ENCODE measurements around the gene CDH23. TPM values are rescaled to one million over a fixed set of nuclear protein-coding genes. Genes with fewer than 3 reads are reported as not detected.

Gene CDH23
- total RNA-seq, 1 experiment from 2014 or later = 7.8 TPM

DNA sequence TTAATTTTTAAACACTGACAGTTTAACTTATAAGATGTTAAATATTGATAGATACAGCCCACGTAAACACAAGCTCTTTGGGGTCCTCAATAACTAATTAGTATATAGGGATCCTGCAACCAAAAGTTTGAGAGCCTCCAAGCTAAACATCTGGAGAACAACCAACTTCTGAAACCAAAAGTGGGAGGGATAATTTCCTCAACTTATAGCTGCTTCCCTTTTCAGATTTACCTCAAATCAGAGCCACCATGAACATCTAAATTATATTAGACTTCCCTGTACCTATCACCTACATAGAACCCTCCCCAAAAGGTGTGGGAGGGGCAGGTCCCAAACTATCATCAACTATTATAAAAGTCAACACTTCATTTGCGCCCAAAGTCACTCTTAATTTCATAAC lies 445.7 kb downstream of the CDH23 start:
- no peak overlapping the region for H2AFZ ChIP-seq
- TF ChIP-seq EZH2 (IDR thresholded peaks at IDR 0.05; ENCODE audit: low read depth) (no peak), CTCF (conservative IDR thresholded peaks at IDR 0.05) (no peak)
- peaks cover 4% of the 10 kb centered on the region; the same call in 1 of the 2 replicates for H3K36me3 ChIP-seq (ENCODE audit: low read depth)
- BruUV-seq (replicated peaks) = no TSS peak
- peaks cover 86% of the 10 kb centered on the region for H4K20me1 ChIP-seq (ENCODE audit: insufficient read depth)
- no peak overlapping the region for H3K27ac ChIP-seq
- H3K27me3 ChIP-seq (ENCODE audit: insufficient read depth, low read depth) = no peaks in the 10 kb centered on the region
- peaks cover 80% of the 10 kb centered on the region for H3K4me1 ChIP-seq (replicated peaks; ENCODE audit: insufficient read depth)
- CTCF ChIA-PET = no interaction called here
- no peak for DNase-seq
- H3K4me2 ChIP-seq = no peak overlapping the region
- no peaks in the 10 kb centered on the region for H3K9me2 ChIP-seq (ENCODE audit: insufficient read depth)
- H3K79me2 ChIP-seq (ENCODE audit: low read depth) = peaks cover 99% of the 10 kb centered on the region
- no peaks in the 10 kb centered on the region for H3K9me3 ChIP-seq (ENCODE audit: insufficient read depth, low read depth)
- POLR2A ChIA-PET (ENCODE audit: unreplicated experiment) = interaction anchor here (1.0 kb wide), 1 partner anchor 9 kb away, joined by 8 read pairs; the partner anchor contains the start of gene PSAP
- intact Hi-C loops (cut with micrococcal nuclease; ENCODE audit: unreplicated experiment) = no loop called here
- H3K4me3 ChIP-seq = no peak overlapping the region
- H3F3A ChIP-seq (ENCODE audit: insufficient read depth, low read depth) = peaks cover 35% of the 10 kb centered on the region; the same call in 1 of the 2 replicates

DNA sequence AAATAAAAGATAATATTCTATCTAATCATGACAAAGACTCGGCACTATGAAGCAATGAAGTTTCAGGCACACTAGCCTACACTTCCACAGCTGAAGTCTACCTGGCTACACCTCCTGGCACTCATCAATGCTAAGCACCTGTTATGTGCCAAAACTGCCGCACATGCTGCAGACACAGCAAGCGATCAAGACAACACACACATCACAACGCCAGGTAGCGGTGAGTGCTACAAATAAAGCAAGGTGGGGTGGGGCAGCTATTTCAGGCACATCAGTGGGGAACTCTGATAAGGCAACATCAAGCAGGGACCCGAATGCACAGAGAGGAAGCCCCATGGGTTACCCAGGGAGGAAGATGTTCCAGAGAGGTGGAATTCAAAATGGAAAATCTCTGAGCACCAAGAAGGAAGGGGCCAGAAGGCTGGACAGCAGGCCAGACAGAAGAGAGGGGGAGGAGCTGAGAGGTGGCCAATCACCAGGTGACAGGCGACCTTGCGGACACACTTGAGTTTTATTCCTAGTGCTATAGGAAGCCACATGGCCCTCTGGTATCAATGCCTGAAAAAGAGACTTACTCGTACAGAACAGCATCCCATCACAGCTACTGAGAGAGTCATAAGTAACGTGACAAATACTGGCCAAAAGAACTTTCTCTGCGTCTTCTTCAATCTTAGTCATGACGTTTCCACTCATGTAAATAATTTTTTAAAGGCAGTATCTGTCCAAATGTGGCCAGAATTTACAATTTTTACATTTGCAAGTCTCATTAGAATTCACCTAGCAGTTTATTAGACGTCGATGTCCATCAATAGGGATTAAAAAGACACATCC lies 446.4 kb downstream of the CDH23 start:
- no peak for DNase-seq
- H3K27ac ChIP-seq = no peak overlapping the region
- no peaks in the 10 kb centered on the region for H3K27me3 ChIP-seq (ENCODE audit: insufficient read depth, low read depth)
- POLR2A ChIA-PET (ENCODE audit: unreplicated experiment) = interaction anchor here (0.7 kb wide), 1 partner anchor 823 kb away, joined by 4 read pairs; no protein-coding TSS in a partner anchor
- H3K4me1 ChIP-seq (replicated peaks; ENCODE audit: insufficient read depth) = peaks cover 80% of the 10 kb centered on the region
- H3K79me2 ChIP-seq (ENCODE audit: low read depth) = peaks cover 99% of the 10 kb centered on the region
- H3K4me2 ChIP-seq = no peak overlapping the region
- H4K20me1 ChIP-seq (ENCODE audit: insufficient read depth) = peaks cover 83% of the 10 kb centered on the region
- H3K36me3 ChIP-seq (ENCODE audit: low read depth) = peaks cover 4% of the 10 kb centered on the region; the same call in 1 of the 2 replicates
- peaks cover 30% of the 10 kb centered on the region; the same call in 1 of the 2 replicates for H3F3A ChIP-seq (ENCODE audit: insufficient read depth, low read depth)
- no peak for TF ChIP-seq CTCF (conservative IDR thresholded peaks at IDR 0.05)
- TF ChIP-seq EZH2 (IDR thresholded peaks at IDR 0.05; ENCODE audit: low read depth) = no peak
- intact Hi-C loops (cut with micrococcal nuclease; ENCODE audit: unreplicated experiment) = no loop called here
- H3K9me3 ChIP-seq (ENCODE audit: insufficient read depth, low read depth) = no peaks in the 10 kb centered on the region
- no peak overlapping the region for H2AFZ ChIP-seq
- no peak overlapping the region for H3K4me3 ChIP-seq
- no peaks in the 10 kb centered on the region for H3K9me2 ChIP-seq (ENCODE audit: insufficient read depth)
- BruUV-seq (replicated peaks) = no TSS peak
- CTCF ChIA-PET = no interaction called here

DNA sequence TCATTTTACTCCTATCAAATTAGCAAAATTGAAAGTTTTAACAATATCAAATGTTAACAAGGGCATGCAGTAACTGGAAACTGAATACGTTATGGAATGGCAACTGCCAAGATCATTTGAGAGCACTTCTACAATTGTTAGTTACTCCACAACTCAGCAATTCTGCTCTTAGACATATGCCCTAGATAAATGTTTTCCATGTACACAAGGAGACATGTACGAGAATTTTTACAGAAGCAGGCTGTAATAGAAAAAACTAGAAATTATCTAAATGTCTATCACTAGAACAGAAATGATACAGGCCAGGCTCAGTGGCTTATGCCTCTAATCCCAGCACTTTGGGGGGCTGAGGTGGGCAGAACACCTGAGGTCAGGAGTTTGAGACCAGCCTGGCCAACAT lies 447.4 kb downstream of the CDH23 start:
- Histone ChIP-seq H3K4me1 (replicated peaks; ENCODE audit: insufficient read depth) (peaks cover 80% of the 10 kb centered on the region), H3K79me2 (ENCODE audit: low read depth) (peaks cover 99% of the 10 kb centered on the region), H3K4me2 (no peak overlapping the region), H4K20me1 (ENCODE audit: insufficient read depth) (peaks cover 83% of the 10 kb centered on the region), H3K36me3 (ENCODE audit: low read depth) (peaks cover 4% of the 10 kb centered on the region; the same call in 1 of the 2 replicates), H2AFZ (no peak overlapping the region), H3F3A (ENCODE audit: insufficient read depth, low read depth) (peaks cover 20% of the 10 kb centered on the region; the same call in 1 of the 2 replicates), H3K27me3 (ENCODE audit: insufficient read depth, low read depth) (no peaks in the 10 kb centered on the region), H3K4me3 (no peak overlapping the region), H3K9me3 (ENCODE audit: insufficient read depth, low read depth) (no peaks in the 10 kb centered on the region), H3K27ac (0 out of 2 replicates have a peak overlapping the region, but pooled peaks have one; percentile 1), H3K9me2 (ENCODE audit: insufficient read depth) (no peaks in the 10 kb centered on the region)
- no peak for DNase-seq
- intact Hi-C loops (cut with micrococcal nuclease; ENCODE audit: unreplicated experiment) = no loop called here
- BruUV-seq (replicated peaks) = no TSS peak
- ChIA-PET POLR2A (ENCODE audit: unreplicated experiment) (no interaction called here), CTCF (no interaction called here)
- TF ChIP-seq CTCF (conservative IDR thresholded peaks at IDR 0.05) = no peak
- no peak for TF ChIP-seq EZH2 (IDR thresholded peaks at IDR 0.05; ENCODE audit: low read depth)
